GM18508 (cell line): ENCODE measurements around the gene AMPD2.

Source experiments
- ATAC-seq: cut with Tn5 transposase; IDR thresholded peaks from one replicate; pipeline ENCODE4 v1.9.1; 2021; ENCODE audit warnings: moderate number of reproducible peaks; ENCODE audit not compliant: insufficient read depth, unreplicated experiment

AMPD2 gene

DNA sequence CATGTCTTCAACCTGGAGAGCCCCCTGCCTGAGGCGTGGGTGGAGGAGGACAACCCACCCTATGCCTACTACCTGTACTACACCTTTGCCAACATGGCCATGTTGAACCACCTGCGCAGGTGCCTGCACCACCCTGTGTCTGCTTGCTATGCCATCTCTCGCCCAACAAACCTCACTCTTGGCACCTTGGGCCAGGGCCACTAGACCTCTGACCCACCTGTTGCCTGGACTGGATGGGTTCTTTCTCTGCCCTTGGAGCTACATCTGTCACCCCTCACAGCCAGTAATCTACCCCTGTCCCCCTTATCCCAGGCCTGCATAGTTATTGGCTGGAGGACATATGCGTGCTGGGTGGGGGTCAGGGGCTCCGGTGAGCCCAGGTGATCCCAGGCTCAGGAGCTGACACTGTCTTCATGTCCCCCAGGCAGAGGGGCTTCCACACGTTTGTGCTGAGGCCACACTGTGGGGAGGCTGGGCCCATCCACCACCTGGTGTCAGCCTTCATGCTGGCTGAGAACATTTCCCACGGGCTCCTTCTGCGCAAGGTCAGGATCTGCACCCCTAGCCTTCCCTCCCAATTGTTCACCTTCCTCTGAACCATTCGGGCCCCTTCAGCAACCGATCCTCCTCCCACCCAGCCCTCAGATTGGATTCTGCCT lies 9.9 kb downstream of the AMPD2 start:
- no peak for ATAC-seq

DNA sequence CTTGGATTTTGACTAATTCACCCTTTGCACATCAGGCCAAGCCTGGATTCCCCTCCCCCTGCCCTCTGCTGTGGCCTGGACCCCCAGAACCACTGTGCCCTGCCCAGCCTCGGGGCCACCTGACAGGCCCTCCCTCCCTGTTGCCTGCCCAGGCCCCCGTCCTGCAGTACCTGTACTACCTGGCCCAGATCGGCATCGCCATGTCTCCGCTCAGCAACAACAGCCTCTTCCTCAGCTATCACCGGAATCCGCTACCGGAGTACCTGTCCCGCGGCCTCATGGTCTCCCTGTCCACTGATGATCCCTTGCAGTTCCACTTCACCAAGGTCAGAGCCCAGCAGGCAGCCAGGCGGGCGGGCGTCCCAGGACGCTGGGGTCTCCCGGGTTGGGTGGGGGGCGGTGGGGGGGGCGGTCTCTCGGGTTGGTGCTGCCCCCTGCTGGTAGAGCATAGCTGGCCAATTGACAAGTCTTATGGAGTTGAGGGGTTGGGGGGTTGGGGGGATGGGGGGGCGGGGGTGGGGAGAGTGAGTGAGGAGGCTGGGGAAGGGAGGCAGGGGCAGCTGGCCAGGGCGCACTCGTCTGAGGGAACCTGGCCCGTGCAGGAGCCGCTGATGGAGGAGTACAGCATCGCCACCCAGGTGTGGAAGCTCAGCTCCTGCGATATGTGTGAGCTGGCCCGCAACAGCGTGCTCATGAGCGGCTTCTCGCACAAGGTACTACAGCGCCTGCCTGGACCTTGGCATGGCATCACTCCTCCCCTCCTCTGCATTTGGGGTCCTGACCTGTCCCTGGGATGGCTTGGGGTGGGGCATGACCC lies 10.7 kb downstream of the AMPD2 start:
- no peak for ATAC-seq

DNA sequence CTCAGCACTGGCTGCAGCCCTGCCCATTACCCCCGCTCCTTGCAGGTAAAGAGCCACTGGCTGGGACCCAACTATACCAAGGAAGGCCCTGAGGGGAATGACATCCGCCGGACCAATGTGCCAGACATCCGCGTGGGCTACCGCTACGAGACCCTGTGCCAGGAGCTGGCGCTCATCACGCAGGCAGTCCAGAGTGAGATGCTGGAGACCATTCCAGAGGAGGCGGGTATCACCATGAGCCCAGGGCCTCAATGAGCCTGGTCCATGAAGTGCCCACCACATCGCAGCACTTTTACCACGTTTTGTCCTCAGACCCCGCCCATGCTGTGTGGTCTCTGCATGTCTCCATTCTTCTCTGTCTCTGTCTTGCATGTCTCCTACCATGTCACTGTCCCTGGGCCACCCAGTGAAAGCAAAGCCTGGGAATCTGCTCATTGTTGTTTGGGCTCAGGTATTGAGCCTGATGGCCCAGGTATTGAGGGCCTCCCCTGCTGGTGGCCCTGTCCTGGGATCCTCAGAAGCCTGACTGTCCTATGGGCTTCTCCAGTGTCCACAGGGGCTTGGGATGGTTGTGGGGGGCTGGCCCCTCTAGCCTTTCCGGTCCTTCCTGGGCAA lies 11.4 kb downstream of the AMPD2 start:
- no peak for ATAC-seq

DNA sequence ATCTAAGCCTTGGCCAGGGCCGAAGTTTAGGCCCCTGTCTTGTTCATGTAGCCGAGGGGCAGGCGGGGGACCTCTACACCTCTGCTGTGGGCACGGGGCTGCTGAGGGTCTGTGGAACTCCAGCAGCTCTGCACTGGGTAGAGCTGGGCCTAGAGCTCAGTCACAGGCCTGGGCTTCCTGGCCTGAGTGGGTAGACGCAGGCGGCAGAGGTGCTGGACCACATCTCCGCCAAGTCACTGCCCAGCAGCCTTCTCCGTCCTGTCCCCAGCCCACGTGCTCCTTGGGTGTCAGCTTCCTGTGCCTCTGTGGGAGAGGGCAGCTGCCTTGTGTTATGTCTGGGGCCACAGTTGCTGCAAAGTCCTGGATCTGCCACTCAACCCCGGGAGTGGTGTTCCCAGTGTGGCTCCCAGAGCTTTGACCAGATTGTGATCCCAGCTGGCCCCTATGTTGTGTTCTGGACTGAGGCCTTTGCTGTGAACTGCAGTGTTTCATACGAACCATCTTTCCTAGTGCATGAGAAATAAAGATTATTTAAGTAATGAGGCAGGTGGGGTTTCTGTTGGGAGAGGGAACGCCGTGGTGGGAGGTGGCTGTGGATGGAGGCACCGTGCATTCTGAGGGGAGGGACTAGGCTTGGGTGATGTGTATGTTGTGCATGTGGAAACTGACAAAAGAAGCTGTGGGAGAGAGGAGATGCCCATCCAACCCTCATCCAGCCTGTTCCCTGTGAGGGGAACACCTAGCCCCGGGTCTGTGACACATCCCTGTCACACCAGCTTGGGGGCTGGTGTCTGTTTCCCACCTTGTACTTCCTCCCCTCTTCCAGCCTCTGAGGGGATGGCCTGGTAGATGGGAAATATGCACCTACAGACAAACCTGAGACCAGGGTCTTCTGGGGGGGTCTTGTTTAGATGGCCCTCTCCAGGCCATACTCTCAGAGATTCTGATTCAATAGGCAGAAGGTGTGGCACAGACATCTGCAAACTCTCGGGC lies 12.2 kb downstream of the AMPD2 start:
- ATAC-seq, result no peak

DNA sequence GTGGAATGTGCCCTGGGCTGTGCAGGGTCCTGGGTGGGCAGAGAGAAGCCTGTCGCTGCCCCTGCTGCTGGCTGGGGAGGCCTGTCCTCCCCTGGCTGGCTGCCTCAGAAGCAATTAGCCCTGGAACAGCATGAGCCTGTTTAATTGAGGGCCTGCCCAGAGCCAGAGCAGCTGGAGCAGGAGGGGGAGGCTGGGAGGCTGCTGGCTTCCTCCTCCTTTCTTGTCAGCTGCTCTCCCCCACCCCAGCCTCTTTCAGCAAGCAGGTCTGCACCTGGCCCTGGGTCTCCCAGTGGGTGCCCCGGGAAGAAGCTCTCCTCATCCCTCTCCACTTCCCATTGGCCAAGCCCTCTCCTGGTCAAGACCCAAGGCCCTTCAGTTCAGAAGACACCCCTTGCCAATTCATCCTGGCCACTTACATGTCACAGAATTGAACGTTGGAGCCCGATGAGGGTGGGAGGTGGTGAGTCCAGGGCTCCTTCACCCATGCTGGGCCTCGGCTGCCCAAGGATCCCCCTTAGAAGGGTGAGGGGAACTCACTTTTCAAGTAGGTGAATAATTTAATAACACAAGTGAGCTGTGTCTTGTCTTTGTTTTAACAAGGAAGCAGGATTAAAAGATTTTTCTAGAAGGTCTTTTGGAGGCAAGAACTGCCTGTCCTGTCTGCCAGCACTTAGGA lies 13.2 kb downstream of the AMPD2 start:
- ATAC-seq, result no peak

DNA sequence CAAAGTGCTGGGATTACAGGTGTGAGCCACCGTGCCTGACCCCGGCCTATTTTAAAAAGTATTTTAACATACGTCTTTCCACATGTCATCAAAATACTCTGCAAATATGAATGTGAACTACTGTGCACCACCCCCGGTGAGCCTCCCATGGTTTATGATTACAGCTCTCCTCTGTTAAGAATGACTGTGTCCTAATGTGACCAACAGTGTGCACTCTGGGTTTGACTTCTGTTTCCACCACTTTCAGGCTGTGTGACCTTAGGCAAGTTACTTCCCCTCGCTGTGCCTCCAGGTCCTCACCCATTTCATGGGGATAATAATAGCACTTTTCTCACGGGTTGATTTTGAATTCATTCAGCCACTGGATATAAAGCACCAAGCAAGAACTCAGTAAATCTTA lies 14.7 kb downstream of the AMPD2 start:
- no peak for ATAC-seq

DNA sequence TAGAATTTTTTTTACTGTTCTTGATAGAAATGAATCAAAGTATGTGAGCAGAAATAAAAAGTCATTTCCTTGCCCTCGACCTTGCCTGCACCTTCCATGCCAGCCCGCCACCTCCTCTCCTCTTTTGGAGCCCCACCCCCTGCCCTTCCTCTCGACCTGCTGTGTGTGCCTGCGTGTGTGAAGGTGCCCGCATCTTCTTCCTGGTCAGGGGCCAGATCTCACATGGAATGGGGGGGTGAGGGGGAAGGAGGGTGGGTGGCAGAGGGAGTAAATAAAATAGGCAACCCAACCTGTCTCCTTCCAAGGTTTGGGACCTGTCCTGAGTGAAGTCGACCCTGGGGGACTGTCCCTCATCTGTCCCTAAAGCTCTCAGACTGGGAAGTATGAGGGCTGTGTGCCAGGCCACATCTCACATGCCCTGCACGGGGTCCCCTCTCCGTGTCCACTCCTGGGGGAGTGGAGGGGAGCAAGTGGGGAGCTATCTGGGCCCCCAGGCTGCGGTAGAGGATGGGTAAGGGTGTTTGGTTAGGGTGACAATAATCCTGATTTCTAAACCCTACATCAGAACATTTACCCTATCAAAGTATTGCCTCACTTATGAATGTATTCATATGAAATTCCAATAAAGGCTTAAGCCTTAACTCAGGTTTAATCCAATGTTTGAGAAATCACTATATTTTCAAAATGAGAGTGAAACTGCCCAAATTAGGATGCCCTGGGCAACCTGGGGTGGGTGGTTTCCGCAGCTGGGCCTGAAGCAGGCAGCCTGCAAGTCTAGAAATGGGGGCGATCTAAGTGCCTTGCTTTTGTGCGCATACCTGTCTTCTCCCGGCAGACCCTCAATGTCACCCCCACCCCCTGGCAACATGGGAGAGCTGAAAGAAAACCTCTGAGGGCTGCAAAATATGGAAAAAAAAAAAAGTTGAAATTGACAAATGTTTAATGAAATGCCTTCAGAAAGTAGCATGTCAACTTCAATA lies 15.4 kb downstream of the AMPD2 start:
- no peak for ATAC-seq

DNA sequence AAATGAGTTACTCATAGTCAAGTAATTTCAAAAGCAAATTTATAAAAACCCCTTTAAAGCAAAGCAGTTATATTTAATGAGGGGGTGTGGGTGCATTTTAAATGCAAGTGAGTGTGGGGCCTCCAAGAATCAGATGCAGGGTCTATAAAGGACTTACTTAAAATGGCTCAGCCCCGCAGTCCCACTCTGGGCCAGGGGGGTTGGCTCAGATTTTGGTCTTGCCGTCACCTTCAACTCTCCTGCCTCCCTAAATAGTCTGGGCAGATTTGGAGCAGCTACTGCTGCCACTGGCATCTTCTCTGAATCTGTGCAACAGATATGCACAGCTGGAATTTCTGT lies 16.2 kb downstream of the AMPD2 start:
- ATAC-seq, result no peak

DNA sequence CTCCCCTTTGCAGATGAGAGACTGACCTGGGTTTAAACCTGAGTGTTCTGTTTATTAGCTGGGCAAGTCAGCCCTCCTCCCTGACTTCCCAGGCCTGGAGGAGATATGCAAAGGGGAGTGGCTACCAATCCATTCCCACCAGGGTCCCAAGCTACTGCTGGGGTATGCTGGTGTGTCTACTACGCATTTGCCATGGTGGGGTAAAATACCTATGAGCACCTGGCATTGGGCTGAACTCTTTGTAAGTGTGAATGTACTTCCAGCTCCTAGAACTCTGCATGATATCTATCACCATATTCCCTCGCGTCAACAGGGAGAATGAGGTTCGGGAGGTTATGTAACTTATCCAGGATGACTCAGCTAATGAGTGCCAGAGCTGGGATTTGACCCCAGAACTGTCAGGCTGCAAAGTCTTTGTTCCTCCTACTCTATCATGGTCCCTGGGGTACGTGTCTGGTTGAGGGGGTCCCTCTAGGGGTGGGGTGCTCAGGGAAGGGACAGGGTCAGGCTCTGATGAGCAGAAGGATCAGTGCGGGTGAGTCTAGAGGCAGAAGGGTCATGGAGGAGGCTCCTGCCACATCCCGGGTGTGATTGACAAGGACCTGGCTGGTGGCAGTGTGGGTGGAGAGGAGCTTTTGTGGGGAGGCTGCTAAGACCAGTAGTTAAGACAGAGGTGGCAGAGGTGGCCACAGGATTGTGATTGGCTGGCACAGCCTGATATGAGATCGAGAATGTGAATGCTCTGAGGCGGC lies 16.7 kb downstream of the AMPD2 start:
- no peak for ATAC-seq

DNA sequence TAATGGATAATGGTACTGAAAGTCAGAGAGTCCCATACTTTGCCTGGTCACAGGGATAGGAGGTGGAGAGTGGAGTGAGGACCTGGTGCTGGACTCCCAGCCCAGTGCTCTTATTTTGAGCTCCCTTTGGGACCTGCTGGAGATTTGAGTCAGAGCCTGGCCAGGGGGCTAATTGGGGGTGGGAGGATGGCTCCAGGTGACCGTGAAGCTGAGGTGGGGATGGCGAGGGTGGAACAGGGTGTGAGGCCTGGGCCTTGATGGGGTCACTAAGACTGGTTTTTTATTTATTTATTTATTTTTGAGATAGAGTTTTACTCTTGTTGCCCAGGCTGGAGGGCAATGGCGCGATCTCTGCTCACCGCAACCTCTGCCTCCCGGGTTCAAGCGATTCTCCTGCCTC lies 17.8 kb downstream of the AMPD2 start:
- no peak for ATAC-seq

DNA sequence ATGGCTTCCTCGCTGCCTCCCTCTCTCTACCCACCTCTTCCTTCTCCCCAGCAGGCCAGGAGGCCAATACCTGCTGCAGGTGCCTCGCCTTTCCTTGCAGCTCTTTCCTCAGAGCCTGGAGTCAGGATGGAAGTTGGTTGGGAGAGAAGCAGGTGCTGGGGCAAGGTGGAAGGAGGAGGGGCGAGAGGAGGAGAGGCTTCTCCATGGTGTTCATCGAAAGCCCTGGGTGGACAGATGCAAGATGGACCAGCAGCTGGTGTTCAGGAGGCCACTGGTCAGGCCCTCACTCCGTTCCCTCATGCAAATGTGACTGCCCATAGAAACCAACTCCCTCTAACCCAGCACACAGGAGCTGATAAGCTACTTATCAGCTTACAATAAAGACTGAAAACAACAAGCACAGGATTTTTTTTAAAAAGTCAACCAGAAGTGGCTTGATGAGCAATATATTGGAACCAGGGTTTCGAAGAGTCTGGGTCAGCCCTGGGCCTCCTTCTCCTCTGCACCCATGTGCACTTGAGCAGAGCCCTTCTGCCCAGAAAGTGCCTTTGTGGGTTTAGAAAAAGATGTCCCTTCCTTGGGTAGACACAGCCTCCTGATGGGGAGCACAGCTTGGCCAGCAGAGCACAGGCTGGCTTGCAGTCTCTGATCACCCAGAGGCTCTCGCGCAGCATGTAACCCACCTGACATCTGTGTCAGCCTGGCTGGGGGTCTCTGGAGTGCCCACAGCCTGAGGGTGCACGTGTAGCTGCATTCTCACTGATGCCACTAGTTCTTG lies 19.6 kb downstream of the AMPD2 start:
- ATAC-seq, result no peak

DNA sequence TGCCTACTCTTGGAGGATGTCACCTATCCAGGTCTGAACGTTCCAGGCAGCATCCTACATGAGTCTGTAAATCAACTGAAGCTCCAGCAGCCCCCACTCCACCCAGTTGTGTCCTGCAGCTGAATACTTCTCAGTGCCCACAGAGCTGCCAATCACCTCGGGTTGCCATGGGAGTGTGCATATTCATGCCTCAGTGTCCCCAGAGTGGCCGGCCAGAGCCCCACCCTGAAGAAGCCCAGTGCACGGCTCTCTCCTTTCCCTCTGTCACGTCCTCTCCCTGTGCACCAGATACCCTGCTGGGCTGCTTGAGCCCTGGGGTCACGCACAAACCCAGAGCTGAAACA lies 20.2 kb downstream of the AMPD2 start:
- ATAC-seq, result no peak

DNA sequence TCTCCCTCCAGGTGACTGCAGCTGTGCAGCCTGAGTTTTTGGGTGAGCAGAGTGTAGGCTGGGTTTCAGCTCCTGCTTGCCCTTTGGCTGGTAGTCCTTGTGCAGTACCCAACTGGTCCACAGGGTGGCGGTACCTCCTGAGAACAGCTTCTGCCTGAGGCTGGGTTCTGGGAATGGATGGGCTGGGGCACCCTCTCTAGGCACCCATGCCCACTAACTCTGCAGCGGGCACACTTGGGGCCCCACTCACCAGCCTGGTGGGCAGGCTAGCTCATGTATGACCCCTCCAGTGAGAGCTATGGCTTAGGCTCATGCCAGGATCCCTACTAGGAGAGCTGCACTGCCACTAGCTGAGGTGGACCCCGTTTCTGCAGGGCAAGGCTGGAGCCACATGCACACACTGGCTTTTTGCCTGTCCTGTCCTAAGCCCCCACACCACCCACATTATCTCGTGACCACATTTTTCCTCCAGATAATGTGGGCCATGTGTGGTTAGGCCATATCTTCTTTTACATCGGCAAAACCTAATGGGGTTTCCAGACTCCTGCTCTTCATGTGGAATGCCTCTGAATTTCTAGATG lies 20.7 kb downstream of the AMPD2 start:
- ATAC-seq, result no peak

DNA sequence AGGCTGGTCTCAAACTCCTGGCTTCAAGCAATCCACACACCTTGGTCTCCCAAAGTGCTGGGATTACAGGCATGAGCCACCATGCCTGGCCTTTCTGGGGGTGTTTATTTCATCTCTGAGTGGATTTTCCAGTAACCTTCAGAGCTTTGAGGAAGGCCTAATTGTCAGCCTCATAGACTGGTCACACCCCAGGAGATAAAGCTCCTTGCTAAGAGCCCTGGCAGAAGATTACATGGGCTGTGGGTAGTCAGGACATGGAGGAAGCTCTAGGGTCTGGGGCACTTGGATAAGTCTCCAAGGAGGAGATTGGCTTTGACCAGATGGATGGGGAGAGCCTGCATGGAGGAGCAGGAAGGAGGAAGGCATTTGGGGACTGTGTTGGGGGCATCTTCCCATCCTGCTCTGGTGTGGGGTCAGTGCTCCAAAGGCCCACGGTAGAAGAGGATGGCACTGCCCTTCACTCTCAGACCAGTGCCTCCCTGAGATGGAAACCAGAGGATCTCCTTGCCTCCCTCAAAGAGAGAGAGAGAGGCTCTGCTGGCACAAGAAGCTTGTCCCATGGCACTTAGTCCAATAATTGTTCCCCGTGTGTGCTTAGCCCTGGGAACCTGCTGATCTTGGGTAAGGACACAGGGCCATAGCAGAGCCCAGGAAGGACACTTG lies 21.6 kb downstream of the AMPD2 start:
- ATAC-seq, result no peak

DNA sequence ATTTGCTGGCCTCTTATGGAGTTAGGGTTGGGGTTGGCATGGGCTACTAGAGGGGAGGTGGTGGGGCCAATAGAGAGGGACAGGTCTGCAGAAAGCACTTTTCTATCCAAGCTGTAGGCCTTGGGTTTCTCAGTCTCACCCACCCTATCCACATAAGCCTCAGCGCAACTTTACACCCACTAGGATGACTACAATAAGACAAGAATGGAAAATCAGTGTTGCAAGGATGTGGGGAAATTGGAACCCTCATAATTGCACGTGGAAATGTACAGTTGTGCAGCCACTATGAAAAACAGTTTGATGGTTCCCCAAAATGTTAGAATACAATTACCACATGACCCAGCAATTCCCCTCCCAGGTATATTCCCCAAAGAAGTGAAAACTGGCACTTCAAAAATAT lies 22.2 kb downstream of the AMPD2 start:
- ATAC-seq, result no peak

DNA sequence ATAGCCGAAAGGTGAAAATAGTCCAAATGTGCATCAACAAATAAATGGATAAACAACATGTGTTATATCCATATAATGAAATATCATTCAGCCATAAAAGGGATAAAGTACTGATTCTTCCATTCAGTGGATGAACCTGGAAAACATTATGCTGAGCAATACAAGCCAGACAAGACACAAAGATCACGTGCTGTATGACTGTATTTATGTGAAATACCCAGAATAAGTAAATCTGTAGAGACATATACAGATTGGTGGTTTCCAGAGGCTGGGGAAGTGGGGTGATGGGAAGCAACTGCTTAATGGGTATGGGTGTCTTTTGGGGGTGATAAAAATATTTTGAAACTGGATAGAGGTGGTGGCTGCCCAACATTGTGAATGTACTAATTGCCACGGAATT lies 23.0 kb downstream of the AMPD2 start:
- no peak for ATAC-seq
